Measurements from ENCODE around the gene MYH9.
"Not testable (repeated sequence)": the region's sequence is repeated elsewhere in the genome, so short reads cannot be mapped to it uniquely, and the experiment has no call there.

MYH9 gene

DNA sequence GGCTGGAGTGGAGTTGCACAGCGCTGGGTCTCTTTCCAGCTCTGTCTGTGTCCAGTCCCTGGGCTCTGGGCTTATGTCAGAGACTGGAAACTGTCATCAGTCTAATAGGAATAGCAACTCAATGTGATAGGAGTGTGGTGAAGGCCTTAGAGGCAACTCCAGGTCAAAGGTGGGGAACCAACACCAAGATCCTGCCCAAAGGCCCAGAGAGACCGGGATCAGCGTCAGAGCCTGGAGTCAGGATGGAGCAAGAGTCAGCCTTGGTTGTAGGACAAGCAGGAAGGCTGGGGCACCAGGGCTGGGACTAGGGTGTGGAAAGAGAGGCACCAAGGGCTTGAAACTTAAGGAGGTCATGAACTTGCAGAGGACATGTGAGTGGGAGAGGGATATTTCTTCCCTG, 125.5 kb downstream of the MYH9 start:
- DNase-seq, result not testable (repeated sequence)

DNA sequence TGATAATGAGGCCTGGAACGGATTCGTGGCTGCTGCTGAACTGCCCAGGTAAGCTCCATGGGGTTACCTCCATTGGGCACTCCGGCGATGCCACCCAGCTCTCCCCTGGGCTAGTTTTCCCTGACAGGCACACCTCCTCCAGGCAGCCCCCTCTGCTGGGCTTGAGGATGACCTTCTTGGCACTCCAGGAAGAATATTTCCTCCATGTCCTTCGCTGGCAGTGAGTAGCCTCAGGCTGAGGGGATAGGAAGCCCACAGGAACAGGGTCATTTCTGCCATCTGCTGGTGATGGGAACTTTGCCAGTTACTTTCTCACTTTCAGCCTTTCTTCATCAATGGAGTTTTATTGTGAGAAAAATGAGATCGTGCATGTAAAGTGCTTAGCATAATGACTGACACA, 126.1 kb downstream of the MYH9 start:
- DNase-seq, result not testable (repeated sequence)

DNA sequence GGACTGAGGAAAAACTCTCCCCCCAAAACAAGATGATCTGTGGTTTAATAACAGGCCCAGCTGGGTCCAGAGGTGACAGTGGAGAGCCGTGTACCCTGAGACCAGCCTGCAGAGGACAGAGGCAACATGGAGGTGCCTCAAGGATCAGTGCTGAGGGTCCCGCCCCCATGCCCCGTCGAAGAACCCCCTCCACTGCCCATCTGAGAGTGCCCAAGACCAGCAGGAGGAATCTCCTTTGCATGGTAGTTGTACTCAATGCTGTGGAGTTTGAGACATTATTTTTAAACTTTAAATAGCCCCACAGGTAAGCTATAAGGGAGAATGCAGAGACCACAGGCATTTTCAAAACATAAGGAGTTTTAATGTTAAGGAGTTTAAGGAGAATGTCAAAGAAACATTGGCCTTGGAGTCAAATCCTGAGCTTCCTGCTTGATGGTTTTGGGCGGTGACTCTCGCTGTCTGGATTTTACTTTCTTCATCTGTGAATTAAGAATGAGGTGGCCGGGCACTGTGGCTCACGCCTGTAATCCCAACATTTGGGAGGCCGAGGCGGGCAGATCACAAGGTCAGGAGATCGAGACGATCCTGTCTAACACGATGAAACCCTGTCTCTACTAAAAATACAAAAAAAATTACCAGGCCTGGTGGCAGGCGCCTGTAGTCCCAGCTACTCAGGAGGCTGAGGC, 128.0 kb downstream of the MYH9 start:
- DNase-seq, result no peak

DNA sequence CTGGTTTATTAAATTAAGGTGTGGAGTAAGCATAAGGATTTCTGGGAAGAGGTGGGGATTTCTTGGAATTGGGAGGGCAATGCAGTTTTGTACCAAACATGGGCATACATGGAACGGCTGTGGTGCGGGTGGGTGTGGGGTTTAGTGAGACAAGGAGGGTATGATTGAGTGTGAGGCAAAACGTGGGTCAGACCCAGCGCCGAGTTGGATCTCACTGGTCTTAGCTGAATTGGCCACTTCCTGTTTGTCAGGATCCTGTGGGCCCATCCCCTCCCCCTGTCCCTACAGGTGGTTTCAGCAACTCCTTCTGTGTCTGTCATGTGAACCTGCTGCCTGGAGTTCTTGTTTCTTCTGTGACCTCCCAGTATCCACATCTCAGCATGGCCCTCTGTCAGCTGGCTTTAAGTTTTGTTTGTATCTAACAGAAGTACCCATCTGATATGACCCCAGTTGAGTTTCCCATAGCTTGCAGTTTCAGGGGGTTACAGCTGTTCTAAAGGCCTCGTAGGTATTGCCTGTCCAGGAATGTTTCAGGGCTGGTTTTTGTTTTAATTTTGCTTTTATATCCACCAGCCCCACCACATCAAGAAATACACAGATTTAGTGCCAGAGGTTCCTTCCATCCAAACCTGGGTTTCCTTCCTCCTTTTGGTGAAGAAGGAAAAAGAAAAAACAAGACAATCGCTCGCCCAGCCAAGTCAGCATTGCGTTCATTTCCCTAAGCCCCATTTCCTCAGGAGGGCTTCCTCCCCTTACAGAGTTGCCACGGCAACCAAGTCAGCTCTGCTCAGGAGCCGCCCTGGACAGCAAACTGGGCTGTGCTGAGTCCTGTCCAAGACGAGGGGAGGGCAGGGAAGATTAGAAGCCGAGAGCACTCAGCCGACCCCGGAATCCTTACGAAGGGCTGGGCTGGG, 128.8 kb downstream of the MYH9 start:
- peak; percentile 46 for DNase-seq

DNA sequence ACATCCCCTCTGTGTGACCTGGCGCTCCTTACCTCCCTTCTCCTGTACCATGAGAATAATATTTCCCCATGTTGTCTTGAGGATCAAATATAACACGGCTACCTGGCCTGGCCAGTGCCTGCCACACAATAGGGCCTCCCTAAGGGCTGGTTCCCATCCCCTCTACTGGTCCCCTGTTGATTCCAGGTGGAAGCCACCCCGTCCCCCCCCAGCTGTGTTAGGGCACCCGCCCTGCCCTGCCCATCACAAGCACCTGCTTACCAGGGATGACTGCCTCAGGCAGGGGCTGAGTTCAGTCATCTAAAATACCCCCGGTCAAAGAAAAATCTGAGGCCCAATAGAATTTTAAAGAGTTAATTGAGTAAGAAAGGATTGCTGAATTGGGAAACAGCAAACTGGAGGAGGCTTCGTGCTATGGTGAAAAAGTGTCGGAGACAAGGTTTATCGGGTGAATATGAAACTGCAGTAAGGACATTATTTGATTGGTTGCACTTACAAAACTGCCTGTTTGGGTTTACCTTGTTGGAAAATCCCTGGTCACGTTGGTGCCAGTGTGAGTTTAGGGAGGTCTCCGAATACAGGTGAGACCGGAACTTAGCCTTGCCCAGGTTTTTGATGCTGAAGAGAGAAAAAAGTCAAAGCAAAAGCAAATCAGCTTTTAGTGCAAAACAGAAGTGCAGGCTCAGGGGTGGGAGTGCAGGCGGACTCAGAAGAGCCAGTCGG, 129.7 kb downstream of the MYH9 start:
- no peak for DNase-seq

DNA sequence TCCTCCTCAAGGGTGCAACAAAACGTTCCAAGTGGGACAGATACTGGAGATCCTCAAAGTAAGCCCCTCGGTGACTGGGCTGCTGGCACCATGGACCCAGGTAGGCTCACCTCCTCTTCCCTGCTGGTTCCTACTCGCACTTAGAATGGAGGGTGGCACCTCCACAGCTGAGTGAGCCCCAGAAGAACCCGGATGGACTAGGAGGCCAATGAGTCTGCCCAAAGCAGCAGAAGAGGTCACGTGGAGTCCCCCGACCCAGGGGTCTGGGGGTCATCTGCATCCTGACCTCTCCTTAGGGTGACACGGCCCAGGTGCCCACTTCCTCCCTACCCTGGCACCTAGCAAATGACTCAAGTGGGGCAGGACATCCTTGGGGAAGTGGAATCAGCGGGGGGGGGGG, 130.5 kb downstream of the MYH9 start:
- DNase-seq, result no peak

DNA sequence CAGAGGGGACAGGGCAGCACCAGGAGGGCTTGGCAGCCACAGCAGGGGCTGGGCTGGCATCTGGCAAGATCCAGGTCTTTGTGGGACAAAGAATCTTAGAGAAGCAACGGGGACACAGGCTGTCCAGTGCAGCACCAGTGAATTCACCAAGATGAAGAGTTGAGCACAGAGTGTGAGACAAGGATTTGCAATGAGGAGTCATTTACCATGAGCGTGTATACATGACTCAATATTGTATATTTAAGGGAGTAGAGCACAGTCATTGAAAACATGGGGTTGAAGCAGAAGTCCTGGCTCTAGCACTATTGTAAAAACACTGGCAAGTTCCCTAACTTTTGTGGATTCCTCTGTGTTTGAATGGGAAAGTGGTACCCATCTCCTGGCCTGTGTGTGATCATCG, 131.3 kb downstream of the MYH9 start:
- DNase-seq, result no peak

DNA sequence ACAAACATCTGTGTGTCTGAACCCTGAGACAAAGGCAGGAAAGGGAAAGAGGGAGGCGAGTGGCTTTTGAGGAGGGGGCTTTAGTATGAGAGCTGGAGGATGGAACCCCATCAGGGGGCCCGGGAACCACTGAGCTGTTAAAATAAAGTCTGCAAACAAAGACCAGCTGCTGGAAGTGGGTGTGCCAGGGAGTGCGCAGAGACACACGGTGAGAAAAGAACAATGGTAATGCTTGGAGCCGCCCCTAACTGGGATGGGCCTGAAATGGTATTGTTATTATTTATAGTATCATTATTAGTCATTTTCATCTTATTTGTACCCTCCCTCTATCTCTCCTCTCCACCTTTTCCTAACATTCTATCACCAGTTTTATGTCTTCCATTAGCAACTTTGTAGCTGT, 132.2 kb downstream of the MYH9 start:
- not testable (repeated sequence) for DNase-seq

DNA sequence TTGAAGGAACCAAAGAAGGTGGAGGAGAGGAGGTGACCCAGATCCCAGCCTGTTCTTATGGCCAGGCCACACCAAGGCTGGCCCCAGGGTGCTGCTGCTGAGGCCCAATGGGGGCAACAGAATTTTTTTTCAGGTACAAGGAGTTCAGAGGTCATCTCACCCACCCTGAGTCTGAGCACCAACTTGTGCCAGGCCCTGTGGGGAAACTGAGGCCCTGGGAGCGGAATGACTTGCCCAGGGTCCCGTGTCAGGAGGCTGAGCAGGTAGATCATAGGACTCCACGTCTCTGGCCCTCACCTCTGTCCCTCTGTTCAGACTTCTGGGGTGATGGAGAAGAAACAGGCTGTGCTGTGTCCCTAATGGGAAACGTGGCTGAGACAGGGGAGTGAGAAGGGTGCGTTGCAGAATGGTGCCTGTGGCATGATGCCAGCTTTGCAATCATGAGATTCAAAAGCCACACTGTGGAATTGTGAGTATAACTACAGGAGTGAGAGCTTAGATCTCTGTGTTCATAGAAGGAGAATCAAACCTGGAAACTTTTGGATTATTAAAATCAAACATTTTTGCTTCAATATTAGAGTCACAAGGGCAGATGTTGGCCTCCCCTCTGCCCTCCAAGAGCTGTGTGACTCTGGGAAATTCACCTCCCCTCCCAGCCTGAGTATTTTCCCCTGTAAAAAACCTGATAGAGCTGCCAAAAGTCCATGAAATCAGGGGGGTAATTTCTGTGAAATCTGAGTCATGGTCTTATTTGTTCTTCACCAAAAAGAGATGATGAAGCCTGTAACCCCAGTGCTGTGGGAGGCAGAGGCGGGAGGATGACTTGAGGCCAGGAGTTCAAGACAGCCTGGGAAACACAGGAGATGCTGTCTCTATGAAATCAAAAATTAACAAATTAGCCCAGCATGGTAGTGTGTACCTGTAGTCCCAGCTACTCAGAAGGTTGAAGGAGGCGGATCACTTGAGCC, 134.0 kb downstream of the MYH9 start:
- peak; percentile 46 for DNase-seq

DNA sequence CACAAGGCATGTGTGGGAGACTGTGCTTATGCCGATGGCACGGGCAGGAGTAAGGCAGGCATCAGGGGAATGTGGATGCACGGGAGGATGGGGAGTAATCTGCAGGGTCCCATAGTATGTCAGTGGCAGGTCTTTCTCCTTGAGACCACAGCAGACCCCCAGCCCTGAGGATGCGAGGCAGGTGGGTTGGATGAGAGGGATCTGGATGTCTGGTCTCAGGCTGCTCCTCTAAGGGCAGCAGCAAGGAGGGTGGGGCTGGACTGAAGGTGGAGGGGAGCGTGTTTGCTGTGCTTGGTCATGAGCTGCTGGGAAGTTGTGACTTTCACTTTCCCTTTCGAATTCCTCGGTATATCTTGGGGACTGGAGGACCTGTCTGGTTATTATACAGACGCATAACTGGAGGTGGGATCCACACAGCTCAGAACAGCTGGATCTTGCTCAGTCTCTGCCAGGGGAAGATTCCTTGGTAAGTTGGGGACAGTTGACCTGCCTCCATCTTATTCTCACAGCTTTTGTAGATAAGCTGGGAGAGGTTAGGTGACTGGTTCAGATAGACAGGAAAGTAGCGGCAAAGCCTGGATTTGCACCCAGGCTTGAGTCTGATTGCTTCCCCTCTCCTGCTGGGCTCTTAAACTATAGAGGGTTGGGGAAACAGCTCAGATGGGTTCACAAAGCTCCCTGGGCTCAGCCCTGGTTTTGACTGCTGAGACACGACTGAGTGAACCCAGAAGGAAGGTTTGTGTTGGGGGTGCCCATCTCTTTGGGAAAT, 134.8 kb downstream of the MYH9 start, which contains the start of gene APOL1:
Gene APOL1 (plus strand): TSS at position 380 of the 769 bp plus-strand sequence. CDS start 1,823 bp downstream, outside the sequence.
- DNase-seq, result no peak

DNA sequence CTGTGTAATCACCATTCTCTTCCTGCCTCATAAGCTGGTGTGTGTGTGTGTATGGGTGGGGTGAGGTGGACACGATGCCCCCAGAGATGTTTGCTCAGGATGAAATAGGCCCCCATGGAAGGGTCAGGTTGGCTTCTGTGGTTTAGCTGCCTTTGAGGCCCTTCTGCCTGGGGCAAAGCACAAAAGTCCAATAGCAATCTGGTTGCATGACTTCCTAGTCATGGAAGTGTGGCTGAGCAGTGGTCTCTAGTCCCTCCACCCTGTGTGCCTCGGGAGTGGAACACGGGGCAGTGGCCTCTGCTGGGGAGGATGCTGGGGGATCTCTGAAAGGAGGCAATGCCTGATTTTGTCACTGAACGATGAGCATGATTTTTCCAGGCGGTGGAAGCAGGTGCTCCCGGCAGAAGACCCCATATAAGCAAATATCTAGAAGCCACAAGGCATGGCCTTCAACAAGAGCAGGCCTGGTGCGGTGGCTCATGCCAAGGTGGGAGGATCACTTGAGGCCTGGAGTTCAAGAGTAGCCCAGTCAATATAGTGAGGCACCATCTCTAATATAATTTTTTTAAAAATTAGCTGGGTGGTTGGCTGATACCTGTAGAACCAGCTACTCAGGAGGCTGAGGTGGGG, 135.7 kb downstream of the MYH9 start:
- not testable (repeated sequence) for DNase-seq

DNA sequence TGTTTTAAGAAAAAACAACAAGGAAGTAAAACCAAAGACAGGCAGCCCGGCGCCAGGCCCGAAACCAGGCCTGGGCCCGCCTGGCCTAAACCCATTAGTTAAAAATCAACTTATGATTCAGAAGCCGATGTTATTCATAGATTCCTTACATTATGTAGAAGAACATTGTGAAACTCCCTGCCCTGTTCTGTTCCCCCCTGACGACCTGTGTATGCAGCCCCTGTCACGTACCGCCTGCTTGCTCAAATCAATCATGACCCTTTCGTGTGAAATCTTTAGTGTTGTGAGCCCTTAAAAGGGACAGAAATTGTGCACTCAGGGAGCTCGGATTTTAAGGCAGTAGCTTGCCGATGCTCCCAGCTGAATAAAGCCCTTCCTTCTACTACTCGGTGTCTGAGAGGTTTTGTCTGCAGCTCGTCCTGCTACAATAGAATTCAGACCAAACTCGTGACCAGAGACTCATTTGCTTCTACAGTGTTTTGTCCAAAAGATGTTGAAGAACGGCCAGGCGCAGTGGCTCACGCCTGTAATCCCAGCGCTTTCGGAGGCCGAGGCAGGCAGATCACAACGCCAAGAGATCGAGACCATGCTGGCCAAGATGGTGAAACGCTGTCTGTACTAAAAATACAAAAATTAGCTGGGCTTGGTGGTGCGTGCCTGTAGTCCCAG, 137.3 kb downstream of the MYH9 start:
- not testable (repeated sequence) for DNase-seq

DNA sequence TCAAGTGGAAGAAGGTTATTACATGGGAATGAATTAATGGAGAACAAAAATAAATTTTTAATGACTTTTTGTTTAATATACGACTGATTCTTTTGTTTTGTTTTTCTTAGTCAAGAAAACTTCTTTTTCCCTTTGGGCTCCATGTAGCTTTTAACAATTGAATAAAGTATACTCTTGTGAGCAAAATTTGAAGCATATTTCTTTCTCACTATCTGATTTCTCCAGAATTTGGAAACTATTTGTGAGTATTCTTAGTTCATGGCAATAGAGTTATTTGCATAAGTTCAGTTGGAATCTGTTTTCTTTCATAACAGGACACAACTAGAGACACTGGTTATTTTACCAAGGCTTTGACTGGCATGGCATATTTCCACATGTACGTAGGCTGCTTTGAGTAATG, 138.6 kb downstream of the MYH9 start:
- DNase-seq, result no peak

DNA sequence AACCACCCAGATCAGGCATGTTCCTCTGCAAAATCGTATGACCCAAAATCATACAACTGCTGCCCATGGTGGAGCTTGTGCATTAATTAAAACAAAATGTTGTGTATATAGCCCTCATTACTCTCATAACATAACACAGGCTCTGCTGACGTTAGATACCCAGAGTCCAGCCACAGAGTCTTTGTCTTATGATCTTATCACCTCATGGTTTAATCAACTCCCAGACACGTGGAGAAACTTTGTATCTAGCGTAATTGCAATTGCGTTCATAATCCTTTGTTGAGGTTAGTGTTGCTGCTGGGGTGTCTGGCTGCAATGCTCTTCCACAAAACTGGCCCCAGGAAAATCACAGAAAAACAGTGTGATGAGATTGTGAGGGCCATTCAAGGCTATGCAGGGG, 139.8 kb downstream of the MYH9 start:
- no peak for DNase-seq

DNA sequence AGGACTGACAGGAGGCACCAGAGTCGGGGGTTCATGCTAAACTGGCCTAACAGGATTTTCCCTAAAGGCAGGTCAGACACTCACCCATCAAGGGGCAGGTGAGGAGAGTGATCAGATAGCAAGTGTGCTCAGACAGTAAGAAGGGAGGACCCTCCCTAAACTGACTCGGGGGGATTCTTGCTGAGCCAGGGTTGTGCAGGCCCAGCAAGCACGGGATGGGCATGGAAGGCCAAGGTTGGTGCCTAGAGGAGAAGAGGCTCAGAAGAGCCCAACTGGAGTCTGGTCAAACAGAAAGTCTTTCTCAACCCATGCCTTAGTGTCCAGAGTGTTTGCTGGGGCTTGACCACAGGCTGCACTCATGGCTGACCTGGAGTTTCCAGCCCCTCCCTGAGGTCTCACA, 141.0 kb downstream of the MYH9 start:
- no peak for DNase-seq

DNA sequence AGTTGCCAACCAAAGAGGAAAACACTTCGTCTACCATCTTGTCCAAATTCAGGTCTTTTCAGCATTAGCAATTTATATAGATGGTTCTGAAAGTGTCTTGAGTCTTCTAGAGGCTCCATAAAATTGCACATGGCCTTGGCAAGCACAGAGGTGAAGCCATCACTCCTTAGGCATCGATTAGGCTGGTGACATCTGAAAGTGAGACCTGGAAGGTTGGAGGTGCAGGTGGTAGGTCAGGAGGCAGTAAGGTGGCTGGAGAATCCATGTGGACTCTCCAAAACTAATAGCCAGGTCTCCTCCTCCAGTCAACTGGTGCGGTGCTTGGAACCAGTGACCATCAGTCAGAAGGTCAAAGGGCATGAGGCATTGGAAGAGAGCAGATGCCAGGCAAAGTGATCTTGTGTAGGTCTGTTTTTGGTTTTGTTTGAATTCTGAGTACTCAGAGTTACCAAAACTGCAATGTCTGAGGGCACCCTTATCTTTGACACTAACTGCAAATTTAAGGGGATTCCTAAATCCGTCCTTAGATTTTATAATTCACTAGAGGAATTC, 141.9 kb downstream of the MYH9 start:
- no peak for DNase-seq

DNA sequence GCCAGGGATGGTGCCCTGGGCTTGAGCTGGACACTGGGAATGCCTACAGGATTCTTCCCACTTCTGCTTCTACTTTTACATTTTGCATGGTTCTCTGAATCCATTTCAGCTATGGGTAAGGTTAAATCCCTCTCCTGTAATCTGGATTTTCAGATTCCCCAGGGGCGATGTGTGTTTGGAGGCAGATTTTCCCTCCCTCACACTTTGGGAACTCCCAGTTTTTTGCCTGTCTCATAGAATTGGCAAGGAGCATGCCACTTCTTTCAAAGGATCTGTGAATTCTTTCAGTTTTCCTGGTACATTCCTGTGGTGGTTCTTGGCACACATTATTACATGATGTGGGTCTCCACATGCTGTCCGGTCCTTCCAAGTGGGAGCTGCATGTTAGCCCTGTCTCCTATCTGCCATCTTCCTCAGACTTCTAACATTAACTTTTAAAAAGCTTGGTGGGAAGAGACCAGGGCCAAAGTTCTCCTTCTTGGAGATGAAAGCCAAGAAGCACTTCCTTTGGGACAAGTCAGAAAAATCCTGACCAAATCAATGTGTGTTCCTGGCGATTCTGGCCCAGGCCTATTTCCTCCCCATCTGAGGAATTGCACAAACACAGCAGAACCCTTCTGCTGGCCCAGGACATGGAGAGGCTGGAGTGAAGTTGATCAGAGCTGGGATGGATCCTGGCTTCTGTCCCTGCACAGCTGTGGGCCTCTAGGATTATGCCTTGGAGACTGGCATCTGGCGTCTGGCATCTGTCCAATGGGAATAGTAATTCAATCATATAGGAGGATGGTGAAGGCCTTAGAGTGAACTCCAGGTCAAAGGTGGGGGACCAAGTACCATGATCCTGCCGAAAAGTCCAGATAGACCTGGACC, 143.0 kb downstream of the MYH9 start:
- no peak for DNase-seq

DNA sequence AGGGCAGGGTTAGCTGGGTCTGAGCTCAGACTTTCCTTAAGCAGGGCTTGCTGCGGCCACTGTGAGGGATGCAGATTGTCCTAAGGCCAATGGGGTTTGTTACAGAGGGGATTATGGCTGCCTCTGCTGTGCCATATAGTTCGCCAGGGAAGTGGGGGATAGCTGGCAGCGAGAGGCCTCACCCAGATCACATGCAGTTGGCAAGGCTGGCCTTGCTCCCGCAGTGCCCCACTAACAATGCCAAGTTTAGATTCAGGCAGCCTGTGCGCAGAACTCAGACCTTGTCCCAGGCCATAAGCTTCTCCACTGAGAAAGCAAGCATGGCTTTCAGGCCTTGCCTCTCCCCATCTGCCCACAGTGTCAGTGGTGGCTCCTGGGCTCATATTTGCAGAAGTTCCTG, 143.8 kb downstream of the MYH9 start:
- no peak for DNase-seq
